GM19351 (cell line): ENCODE measurements around the gene ANKRD33B.
"Not testable (repeated sequence)": the region's sequence is repeated elsewhere in the genome, so short reads cannot be mapped to it uniquely, and the experiment has no call there.

ENCODE experiments used
- ATAC-seq: cut with Tn5 transposase; IDR thresholded peaks from one replicate; pipeline ENCODE4 v1.9.1; 2021; ENCODE audit warnings: mild to moderate bottlenecking, moderate library complexity; ENCODE audit not compliant: unreplicated experiment

The ANKRD33B gene

GRCh38 chr5:10591159-10591558 is 27.3 kb downstream of the ANKRD33B start:
- ATAC-seq: no peak

- ATAC-seq: no peak
These were observed 28.1 kb downstream of the ANKRD33B start for GRCh38 chr5:10591966-10592365.

DNA sequence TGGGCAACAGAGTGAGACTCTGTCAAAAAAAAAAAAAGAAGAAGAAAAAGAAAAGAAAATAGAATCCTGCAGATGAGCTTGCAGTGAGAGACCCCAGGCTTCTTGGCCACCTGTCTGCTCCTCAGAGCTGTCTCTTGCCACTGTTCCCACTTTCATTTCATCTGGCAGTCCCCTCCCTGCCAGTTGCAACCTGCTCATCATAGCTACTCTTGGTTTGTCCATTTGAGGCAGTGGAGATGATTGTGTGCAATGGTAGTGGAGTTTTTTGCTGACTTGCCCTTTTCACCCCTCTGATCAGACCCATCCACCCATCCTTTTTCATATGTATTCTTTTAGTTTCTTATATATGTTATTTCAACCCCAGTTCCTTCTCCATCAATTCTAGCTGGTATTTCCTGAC is 28.7 kb downstream of the ANKRD33B start:
- ATAC-seq: peak; percentile 65

GRCh38 chr5:10593531-10594181 is 29.8 kb downstream of the ANKRD33B start:
- no peak for ATAC-seq

DNA sequence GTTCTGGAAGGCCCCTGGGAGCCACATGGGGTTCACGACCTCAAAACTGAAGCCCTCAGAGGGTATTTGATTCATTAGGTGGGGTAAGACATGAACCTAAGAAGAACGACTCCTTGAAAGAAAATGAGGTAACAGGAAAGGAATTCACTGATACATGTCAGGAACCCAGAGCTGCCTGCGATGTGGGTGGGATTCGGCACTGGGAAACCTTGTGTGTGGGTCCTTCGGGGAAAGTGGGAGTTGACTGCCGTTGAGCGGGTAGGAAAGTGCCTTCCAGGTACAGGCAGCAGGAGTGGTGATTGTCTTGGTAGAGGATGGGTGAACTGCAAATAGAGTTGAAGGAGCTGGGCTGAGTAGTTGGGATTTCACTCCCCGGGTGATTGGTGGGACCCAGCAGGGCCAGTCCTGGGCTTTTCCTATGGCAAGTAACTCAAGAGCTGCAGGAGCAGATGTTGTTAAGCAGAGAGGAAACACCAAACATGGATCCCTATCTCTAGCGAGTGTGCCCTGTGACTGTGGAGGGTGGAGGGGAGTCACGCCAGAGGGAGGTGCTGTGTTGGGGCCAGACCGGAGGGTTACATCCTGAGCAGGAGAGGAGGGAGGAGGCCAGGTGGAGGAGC is 30.8 kb downstream of the ANKRD33B start:
- no peak for ATAC-seq

GRCh38 chr5:10595293-10595671 is 31.4 kb downstream of the ANKRD33B start:
- ATAC-seq: no peak

DNA sequence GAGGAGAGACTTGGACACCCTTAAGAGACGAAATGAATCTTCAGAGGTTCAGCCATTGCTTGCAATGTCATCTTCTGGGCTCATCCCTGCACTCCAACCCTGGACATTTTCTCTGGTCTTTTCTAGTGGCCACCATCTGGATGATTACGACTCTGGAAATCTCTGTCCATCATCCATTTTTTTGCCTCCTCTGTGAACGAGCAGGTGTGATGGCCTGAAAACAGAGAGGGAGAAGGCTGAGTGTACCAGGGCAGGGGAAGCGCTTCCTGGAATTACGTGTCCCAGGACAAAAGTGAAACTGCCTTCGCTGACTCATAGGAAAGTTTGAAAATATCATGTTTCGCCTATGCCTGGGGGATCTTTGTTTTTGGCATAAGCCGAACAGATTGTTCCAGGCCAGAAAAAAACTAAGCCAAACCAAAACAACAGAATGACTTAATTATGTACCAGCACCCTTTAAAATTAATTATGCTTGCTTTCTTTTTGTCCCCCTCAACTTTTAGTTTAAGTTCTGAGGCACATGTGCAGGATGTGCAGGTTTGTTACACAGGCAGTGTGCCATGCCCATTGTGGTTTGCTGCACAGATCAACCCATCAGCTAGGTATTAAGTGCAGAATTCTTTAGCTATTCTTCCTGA is 31.9 kb downstream of the ANKRD33B start:
- peak; percentile 28 for ATAC-seq

- ATAC-seq: no peak
These were observed 32.4 kb downstream of the ANKRD33B start for GRCh38 chr5:10596310-10596703.

GRCh38 chr5:10596886-10597451 is 33.1 kb downstream of the ANKRD33B start:
- ATAC-seq: no peak

DNA sequence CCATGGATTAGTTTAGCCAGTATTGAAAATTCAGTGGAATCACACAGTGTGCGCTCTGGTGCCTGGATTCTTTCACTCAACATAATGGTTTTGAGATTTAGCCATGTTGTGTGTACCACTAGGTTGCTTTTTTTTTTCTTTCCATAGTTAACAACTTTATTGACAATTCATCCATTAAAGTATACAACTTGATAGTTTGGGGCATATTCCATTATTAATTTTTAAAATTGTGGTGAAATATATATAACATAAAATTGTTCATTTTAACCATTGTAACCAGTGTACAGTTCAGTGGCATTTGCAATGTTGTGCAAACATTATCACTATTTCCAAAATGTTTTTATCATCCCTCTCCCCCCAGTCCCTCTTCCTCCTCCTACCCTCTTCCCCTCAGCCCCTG is 35.2 kb downstream of the ANKRD33B start:
- no peak for ATAC-seq

GRCh38 chr5:10599862-10600284 is 36.0 kb downstream of the ANKRD33B start:
- ATAC-seq: no peak

GRCh38 chr5:10600626-10601245 is 36.9 kb downstream of the ANKRD33B start:
- peak; percentile 89 for ATAC-seq

- ATAC-seq: peak; percentile 42
These were observed 37.6 kb downstream of the ANKRD33B start for GRCh38 chr5:10601246-10602030.

- ATAC-seq: no peak
These were observed 38.3 kb downstream of the ANKRD33B start for GRCh38 chr5:10602031-10602806.

DNA sequence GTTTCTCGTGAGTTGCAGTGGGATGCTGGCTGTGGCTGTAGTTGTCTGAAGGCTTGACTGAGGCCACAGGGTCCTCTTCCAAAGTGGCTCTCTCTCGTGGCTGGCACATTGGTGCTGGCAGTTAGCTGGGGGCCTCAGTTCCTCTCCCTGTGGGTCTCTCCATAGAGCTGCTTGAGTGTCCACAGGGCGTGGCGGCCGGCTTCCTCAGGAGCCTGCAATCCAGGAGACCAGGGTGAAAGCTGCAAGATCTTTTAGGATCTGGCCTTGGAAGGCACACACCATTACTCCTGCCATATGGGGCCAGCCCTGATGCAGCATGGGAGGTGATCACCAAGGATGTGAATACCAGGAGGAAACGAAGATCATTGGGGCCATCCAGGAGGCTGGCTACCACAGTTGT is 41.1 kb downstream of the ANKRD33B start:
- ATAC-seq: no peak

DNA sequence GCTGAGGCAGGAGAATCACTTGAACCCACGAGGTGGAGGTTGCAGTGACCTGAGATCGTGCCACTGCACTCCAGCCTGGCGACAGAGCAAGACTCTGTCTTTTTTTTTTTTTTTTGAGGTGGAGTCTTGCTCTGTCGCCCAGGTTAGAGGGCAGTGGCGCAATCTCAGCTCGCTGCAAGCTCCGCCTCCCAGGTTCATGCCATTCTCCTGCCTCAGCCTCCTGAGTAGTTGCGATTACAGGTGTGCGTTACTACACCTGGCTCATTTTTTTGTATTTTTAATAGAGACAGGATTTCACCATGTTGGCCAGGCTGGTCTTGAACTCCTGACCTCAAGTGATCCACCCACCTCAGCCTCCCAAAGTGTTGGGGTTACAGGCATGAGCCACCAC is 42.8 kb downstream of the ANKRD33B start:
- not testable (repeated sequence) for ATAC-seq

DNA sequence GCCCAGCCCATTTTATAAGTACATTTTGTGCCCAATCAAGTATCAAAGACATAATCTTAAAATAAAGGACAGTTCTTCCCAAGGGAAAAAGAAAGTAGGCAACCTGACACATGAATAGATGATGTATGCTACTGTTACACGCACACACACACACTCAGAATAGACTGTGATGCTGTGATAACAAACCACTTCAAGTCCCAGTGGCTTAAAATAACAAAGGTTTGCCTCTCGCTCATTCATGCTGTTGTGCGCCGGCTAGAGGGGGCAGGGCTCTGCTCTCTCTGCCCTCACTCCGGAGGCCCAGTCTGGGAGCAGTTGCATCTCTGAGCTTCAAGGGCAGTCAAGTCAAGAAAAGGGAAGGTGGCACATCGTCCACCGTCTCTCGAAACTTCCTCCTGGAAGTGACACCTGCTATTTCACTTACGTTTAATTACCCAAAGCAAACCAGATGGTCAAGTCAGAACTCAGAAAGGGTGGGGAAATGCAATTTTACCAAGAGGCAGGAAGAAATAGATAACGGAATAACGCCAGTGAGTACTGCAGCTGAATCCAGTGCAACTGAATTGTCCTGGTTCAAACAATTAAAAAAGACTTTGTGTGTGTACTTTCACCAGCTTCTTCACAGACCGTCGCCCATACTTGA is 43.3 kb downstream of the ANKRD33B start:
- peak; percentile 84 for ATAC-seq

DNA sequence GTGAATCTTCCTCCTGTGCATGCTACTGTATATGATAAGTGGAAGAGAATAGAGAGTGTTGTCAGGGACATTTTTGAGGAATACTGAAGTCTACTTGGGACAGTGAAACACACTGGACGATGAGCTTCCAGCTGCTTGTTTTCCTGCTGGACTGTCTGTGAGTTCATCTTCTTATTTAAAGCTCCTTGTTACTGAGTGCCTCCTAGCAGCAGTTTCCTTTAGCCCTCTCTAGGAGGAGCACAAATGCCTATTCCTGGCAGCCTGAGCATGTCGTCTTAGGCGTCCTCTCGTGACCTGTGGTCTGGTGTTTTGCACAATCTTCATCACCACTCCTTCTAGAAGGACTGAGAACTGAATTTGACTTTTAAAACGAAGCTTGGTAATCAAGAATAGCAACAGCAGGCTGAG is 43.8 kb downstream of the ANKRD33B start:
- peak; percentile 60 for ATAC-seq

DNA sequence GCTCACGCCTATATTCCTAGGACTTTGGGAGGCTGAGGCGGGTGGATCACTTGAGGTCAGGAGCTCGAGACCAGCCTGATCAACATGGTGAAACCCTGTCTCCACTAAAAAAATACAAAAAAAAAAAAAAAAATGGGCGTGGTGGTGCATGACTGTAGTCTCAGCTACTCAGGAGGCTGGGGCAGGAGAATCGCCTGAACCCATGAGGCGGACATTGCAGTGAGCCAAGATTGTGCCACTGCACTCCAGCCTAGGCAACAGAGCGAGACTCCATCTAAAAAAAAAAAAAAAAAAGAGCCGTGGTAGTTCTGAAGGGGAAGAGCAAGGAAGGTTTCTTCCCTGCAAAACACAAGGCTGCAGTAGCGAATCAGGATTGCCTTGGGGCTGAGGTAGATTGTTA is 44.2 kb downstream of the ANKRD33B start:
- peak; percentile 11 for ATAC-seq

DNA sequence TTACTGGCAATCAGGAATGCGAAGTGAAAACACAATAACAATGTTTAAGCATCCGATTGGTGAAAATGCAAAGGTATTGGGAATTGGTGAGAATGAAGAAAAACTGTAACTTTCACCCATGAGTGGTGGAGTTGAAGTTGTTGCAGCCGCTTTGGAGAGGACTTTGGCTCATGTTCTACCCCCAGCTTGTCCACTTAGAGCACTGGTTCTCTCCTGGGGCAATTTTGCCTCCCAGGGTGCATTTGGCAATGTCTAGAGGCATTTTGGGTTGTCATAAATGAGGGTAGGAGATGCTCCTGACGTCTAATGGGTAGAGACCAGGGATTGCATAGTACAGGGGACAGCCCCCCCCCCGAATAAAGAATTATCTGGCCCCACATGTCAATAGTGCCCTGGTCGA is 46.2 kb downstream of the ANKRD33B start:
- ATAC-seq: no peak
